Right lobe of liver (tissue), 6 donors: ENCODE measurements around the gene IPO13. TPM values are rescaled to one million over a fixed set of nuclear protein-coding genes. Genes with fewer than 3 reads are reported as not detected.

Experiments used
- ATAC-seq, 4 donors: fragments of 200-7000 bp; cut with Tn5 transposase; one replicate each; pipeline ENCODE4 v1.9.1; 2020; ENCODE audit warnings: mild to moderate bottlenecking in 4 of 4, moderate library complexity in 4 of 4
- DNase-seq, 3 donors: peaks; one replicate each; pipeline ENCODE4 v3.0.0-alpha.2; 2020
- H3K27ac ChIP-seq, 3 donors: fragments of 200-600 bp; one replicate each; pipeline ENCODE4 v1.8.0; 2022
- H3K27me3 ChIP-seq, 2 donors: fragments of 200-600 bp; one replicate each; pipeline ENCODE4 v1.8.0; 2022
- H3K36me3 ChIP-seq, 4 donors: fragments of 200-600 bp; sonication (generic) in 1 of 4; one replicate each; pipeline versions ENCODE4 v1.5.1 to v1.8.0; 2017 to 2022; ENCODE audit warnings: control low read depth in 1 of 4
- H3K4me1 ChIP-seq, 4 donors: fragments of 200-600 bp; sonication (generic) in 1 of 4; one replicate each; pipeline versions ENCODE4 v1.5.1 to v1.8.0; 2017 to 2022; ENCODE audit warnings: control low read depth in 1 of 4
- H3K4me3 ChIP-seq, 3 donors: fragments of 200-600 bp; one replicate each; pipeline ENCODE4 v1.8.0; 2022
- H3K9me3 ChIP-seq, 4 donors: fragments of 200-600 bp; sonication (generic) in 1 of 4; one replicate each; pipeline versions ENCODE4 v1.5.1 to v1.8.0; 2017 to 2022; ENCODE audit warnings: control low read depth in 1 of 4
- POLR2A ChIP-seq: fragments of 450-650 bp; IDR thresholded peaks from one replicate; pipeline ENCODE4 v1.6.1; 2017; ENCODE audit warnings: antibody characterized with exemption, mild to moderate bottlenecking
- WGBS: methylation state at CpG from one replicate; pipeline ENCODE4 v1.1.6; 2018; ENCODE audit warnings: low coverage, low lambda C conversion rate; ENCODE audit not compliant: insufficient coverage; ENCODE audit errors: missing lambda C conversion rate; 5-methylcytosine and 5-hydroxymethylcytosine counted together
- intact Hi-C, 2 donors: fragments of 100-400 bp; cut with DNase I; formaldehyde crosslinking; loops; one replicate each; pipeline versions ENCODE4 v1.11.2 to v1.14.1; 2022
- total RNA-seq, 6 experiments: library from RNA; depleted of rRNA in 2 of 6; stranded (reverse); fragments of >200 nt in 2 of 6; fragmentation: NEBNext Ultra II Directional in 3 of 6; extraction: Animal tissue kit (Norgen Biotek cat#: 25700) in 3 of 6; gene quantifications; one replicate each; pipeline versions ENCODE4 v1.1.0 to v1.2.4, GENCODE V29; 2016 to 2023
- TF ChIP-seq, protein P1 (sequence below), 4 donors: fragments of 200-600 bp in 3 of 4; fragments of 450-650 bp in 1 of 4; IDR thresholded peaks; one replicate each; pipeline versions ENCODE4 v1.5.1 to v1.8.0; 2016 to 2022; ENCODE audit warnings: antibody characterized with exemption in 4 of 4, mild to moderate bottlenecking in 2 of 4
- donor health status: DM: no; HTN: yes; CAD: no.
- donor health status: DM: no; HTN: no; CAD: no.
- donor health status: DM: no; HTN: no; CAD: no.
- donor health status: DM: no; HTN: yes; CAD: no.
- donor health status: DM: no; HTN: yes; CAD: no.

IPO13 gene
- total RNA-seq, 6 experiments from 2014 or later, result 12.4 to 18.9 (median 14.8) TPM

DNA sequence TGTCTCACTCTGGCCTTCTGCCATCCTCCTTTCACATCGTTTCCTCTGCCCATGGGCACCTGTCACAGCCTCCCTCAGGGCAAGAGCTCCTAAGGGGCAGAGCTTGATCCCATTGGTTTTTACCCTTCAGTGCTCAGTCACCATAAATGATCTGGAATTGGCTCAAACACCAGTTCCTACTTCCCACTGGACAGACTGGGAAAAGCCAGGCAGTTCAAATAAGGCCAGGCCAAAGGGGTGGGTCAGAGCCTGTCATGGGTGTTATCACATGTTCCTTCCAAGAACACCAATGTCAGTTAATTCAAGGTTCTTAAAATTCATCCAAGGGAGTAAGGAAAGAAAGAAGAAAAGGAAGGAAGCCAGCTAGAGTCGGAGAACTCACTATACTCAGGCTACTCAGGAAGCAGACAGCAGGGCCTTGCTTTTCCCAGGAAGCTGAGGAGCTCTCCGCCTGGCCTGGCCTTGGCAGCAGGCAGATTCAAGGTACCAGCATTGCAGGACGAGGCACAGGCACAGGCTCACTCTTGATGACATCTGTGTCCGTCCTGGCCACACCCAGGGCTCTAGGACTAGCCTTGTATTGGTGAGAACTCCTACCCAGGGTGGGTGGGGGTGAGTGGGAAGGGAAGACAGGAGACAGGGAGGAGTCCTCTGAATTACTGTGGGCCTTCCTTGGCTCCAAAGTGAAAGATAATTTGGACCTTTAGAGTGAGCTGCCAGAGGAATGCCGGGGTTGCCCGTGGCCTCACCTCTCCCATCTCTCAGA is 45.4 kb upstream of the IPO13 start:
- TF ChIP-seq POLR2A, result no peak
- TF ChIP-seq, protein P1, sequence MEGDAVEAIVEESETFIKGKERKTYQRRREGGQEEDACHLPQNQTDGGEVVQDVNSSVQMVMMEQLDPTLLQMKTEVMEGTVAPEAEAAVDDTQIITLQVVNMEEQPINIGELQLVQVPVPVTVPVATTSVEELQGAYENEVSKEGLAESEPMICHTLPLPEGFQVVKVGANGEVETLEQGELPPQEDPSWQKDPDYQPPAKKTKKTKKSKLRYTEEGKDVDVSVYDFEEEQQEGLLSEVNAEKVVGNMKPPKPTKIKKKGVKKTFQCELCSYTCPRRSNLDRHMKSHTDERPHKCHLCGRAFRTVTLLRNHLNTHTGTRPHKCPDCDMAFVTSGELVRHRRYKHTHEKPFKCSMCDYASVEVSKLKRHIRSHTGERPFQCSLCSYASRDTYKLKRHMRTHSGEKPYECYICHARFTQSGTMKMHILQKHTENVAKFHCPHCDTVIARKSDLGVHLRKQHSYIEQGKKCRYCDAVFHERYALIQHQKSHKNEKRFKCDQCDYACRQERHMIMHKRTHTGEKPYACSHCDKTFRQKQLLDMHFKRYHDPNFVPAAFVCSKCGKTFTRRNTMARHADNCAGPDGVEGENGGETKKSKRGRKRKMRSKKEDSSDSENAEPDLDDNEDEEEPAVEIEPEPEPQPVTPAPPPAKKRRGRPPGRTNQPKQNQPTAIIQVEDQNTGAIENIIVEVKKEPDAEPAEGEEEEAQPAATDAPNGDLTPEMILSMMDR (IDR thresholded peaks at IDR 0.05), result no peak
- DNase-seq (no peak), ATAC-seq (peak in 3 of 4 donors; percentile 9 to 36 (median 17))
- Histone ChIP-seq H3K27ac (no peak overlapping the region), H3K4me3 (no peak overlapping the region), H3K9me3 (no peaks in the 10 kb centered on the region), H3K27me3 (no peaks in the 10 kb centered on the region), H3K36me3 (no peaks in the 10 kb centered on the region), H3K4me1 (no peaks in the 10 kb centered on the region)
- intact Hi-C loops, result no loop called here
- 70% methylated on average over 4 of the region's 7 CpGs for WGBS

DNA sequence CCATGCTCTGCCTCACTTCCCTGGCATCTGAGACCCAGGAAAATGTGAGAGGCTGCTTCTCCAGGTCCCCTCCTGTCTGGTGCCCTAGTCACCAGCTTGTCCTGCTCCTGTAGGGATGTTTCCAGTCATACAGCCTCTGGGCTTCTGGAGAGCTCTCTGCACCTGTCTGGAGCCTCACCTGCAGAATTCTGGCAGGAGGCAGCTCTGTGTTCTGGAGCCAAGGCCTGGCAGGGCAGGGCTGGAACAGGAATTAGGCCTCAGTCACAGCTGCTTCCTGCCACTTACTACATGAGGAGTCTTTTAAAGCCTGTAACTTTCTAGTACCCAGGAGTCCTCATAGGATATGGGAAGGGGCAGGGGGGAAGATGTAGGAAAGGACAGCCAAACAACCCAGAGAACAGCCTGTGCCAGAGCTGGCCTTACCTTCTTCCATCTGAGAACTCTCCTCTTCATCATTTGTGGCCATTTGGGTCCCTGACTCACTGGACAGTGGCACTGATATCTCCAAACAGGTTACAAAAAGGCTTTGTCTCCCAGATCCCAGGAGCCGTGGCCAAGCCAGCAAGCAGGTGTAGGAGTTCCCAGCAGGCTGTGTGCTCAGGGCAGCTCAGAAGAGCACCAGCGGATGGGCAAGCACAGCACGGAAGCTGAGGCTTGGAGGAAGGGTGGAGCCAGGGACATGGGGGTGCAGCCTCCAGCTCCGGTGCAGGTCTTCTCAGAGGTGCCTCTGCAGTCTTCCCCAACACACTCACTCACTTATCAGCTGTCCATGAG is 44.5 kb upstream of the IPO13 start:
- intact Hi-C loops, result no loop called here
- H3K4me1 ChIP-seq, result no peaks in the 10 kb centered on the region
- H3K4me3 ChIP-seq, result no peak overlapping the region
- no peak overlapping the region for H3K27ac ChIP-seq
- WGBS, result 100% methylated on average over 1 of the region's 4 CpGs
- H3K27me3 ChIP-seq, result no peaks in the 10 kb centered on the region
- no peak for ATAC-seq
- no peaks in the 10 kb centered on the region for H3K9me3 ChIP-seq
- no peaks in the 10 kb centered on the region for H3K36me3 ChIP-seq
- TF ChIP-seq, protein P1 (IDR thresholded peaks at IDR 0.05), result no peak
- no peak for TF ChIP-seq POLR2A
- no peak for DNase-seq

DNA sequence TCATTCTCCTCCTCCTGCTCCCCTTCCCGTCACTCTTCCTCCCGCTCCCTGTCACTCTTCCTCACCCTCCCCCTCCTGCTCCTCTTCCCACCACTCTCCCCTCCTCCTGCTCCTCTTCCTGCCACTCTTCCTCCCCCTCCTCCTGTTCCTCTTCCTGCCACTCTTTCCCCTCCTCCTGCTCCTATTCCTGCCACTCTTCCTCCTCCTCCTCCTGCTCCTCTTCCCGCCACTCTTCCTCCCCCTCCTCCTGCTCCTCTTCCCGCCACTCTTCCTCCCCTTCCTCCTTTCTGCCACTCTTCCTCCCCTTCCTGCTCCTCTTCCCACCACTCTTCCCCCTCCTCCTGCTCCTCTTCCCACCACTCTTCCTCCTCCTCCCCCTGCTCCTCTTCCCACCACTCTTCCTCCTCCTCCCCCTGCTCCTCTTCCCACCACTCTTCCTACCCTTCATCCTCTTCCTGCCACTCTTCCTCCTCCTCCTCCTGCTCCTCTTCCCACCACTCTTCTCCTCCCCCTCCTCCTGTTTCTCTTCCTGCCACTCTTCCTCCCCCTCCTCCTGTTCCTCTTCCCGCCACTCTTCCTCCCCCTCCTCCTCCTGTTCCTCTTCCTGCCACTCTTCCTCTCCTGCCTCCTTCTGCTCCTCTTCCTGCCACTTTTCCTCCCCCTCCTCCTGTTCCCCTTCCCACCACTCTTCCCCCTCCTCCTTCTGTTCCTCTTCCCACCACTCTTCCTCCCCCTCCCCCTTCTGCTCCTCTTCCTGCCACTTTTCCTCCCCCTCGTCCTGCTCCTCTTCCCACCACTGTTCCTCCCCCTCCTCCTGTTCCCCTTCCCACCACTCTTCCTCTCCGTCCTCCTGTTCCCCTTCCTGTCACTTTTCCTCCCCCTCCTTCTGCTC is 41.8 kb upstream of the IPO13 start:
- ATAC-seq (no peak), DNase-seq (no peak)
- intact Hi-C loops, result no loop called here
- Histone ChIP-seq H3K27ac (no peak overlapping the region), H3K4me3 (no peak overlapping the region), H3K9me3 (no peaks in the 10 kb centered on the region), H3K4me1 (no peaks in the 10 kb centered on the region), H3K36me3 (no peaks in the 10 kb centered on the region), H3K27me3 (no peaks in the 10 kb centered on the region)
- TF ChIP-seq POLR2A, result no peak
- 54% methylated on average over 7 of the region's 7 CpGs for WGBS

DNA sequence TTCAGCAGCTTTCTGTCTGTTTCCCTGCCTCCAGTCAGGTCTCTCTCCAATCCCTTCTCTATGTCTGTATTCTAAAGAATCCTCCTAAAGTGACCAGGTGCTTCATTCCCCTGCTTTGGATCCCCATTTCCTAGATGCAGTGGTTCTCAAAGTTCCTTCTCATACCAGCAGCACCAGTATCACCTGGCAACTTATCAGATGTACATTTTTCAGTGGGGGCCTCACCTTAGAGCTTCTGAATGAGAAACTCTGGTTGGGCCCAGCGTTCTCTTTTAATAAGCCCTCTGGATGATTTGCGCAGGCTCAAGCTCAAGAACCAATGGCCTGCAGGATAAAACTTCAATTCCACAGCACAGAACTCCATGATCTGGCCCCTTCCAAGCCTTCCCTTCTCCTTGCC is 38.5 kb upstream of the IPO13 start:
- Histone ChIP-seq H3K4me1 (no peaks in the 10 kb centered on the region), H3K9me3 (no peaks in the 10 kb centered on the region), H3K36me3 (no peaks in the 10 kb centered on the region), H3K4me3 (no peak overlapping the region), H3K27me3 (no peaks in the 10 kb centered on the region), H3K27ac (no peak overlapping the region)
- no peak for DNase-seq
- 100% methylated on average over 1 of the region's 2 CpGs for WGBS
- TF ChIP-seq, protein P1 (IDR thresholded peaks at IDR 0.05), result no peak
- TF ChIP-seq POLR2A, result no peak
- ATAC-seq, result no peak
- intact Hi-C loops, result no loop called here
